ENCODE data around the gene LRP1. TPM values are rescaled to one million over a fixed set of nuclear protein-coding genes. Genes with fewer than 3 reads are reported as not detected.

LRP1 gene
- polyA plus RNA-seq, 2 donors = 29.6 to 47.6 TPM

GRCh38 chr12:57183939-57184725 is 55.8 kb downstream of the LRP1 start:
- WGBS, 2 donors = 92 to 93% methylated on average over 20 to 22 of the region's 22 CpGs
- H3K27ac ChIP-seq (ENCODE audit: low read depth in 2 of 2, low read length in 1 of 2) = no peak overlapping the region
- no peak overlapping the region for H3K4me3 ChIP-seq (ENCODE audit: low read depth in 1 of 2, low read length in 2 of 2)
- H3K4me1 ChIP-seq (ENCODE audit: control insufficient read depth in 2 of 2, insufficient read depth in 2 of 2, low read length in 1 of 2) = peaks cover 0 to 7% of the 10 kb centered on the region in 2 donors
- no peaks in the 10 kb centered on the region for H3K27me3 ChIP-seq (ENCODE audit: control insufficient read depth in 1 of 2, insufficient read depth in 2 of 2, low read length in 2 of 2)
- H3K36me3 ChIP-seq (ENCODE audit: control insufficient read depth in 2 of 2, insufficient read depth in 2 of 2, low read length in 1 of 2) = peaks cover 3 to 79% of the 10 kb centered on the region in 2 donors
- H3K9me3 ChIP-seq (ENCODE audit: control insufficient read depth in 2 of 2, insufficient read depth in 1 of 2, low read depth in 1 of 2, low read length in 1 of 2) = no peaks in the 10 kb centered on the region

- Histone ChIP-seq H3K4me3 (ENCODE audit: low read depth in 1 of 2, low read length in 2 of 2) (no peak overlapping the region), H3K27me3 (ENCODE audit: control insufficient read depth in 1 of 2, insufficient read depth in 2 of 2, low read length in 2 of 2) (no peaks in the 10 kb centered on the region), H3K4me1 (ENCODE audit: control insufficient read depth in 2 of 2, insufficient read depth in 2 of 2, low read length in 1 of 2) (peaks cover 0 to 7% of the 10 kb centered on the region in 2 donors), H3K36me3 (ENCODE audit: control insufficient read depth in 2 of 2, insufficient read depth in 2 of 2, low read length in 1 of 2) (peaks cover 3 to 77% of the 10 kb centered on the region in 2 donors), H3K27ac (ENCODE audit: low read depth in 2 of 2, low read length in 1 of 2) (no peak overlapping the region), H3K9me3 (ENCODE audit: control insufficient read depth in 2 of 2, insufficient read depth in 1 of 2, low read depth in 1 of 2, low read length in 1 of 2) (no peaks in the 10 kb centered on the region)
- WGBS, 2 donors = 89 to 92% methylated on average over 23 to 25 of the region's 25 CpGs
These were observed 57.1 kb downstream of the LRP1 start for GRCh38 chr12:57185403-57185802.

- no peak overlapping the region for H3K27ac ChIP-seq (ENCODE audit: low read depth in 2 of 2, low read length in 1 of 2)
- no peaks in the 10 kb centered on the region for H3K9me3 ChIP-seq (ENCODE audit: control insufficient read depth in 2 of 2, insufficient read depth in 1 of 2, low read depth in 1 of 2, low read length in 1 of 2)
- peaks cover 3 to 77% of the 10 kb centered on the region in 2 donors for H3K36me3 ChIP-seq (ENCODE audit: control insufficient read depth in 2 of 2, insufficient read depth in 2 of 2, low read length in 1 of 2)
- no peaks in the 10 kb centered on the region for H3K27me3 ChIP-seq (ENCODE audit: control insufficient read depth in 1 of 2, insufficient read depth in 2 of 2, low read length in 2 of 2)
- H3K4me1 ChIP-seq (ENCODE audit: control insufficient read depth in 2 of 2, insufficient read depth in 2 of 2, low read length in 1 of 2) = peaks cover 0 to 5% of the 10 kb centered on the region in 2 donors
- no peak overlapping the region for H3K4me3 ChIP-seq (ENCODE audit: low read depth in 1 of 2, low read length in 2 of 2)
- WGBS, 2 donors = 87 to 88% methylated on average over 12 of the region's 12 CpGs
These were observed 57.7 kb downstream of the LRP1 start for GRCh38 chr12:57185906-57186508.

- Histone ChIP-seq H3K9me3 (ENCODE audit: control insufficient read depth in 2 of 2, insufficient read depth in 1 of 2, low read depth in 1 of 2, low read length in 1 of 2) (no peaks in the 10 kb centered on the region), H3K27ac (ENCODE audit: low read depth in 2 of 2, low read length in 1 of 2) (no peak overlapping the region), H3K27me3 (ENCODE audit: control insufficient read depth in 1 of 2, insufficient read depth in 2 of 2, low read length in 2 of 2) (no peaks in the 10 kb centered on the region), H3K4me3 (ENCODE audit: low read depth in 1 of 2, low read length in 2 of 2) (no peak overlapping the region), H3K4me1 (ENCODE audit: control insufficient read depth in 2 of 2, insufficient read depth in 2 of 2, low read length in 1 of 2) (no peaks in the 10 kb centered on the region), H3K36me3 (ENCODE audit: control insufficient read depth in 2 of 2, insufficient read depth in 2 of 2, low read length in 1 of 2) (peaks cover 6 to 88% of the 10 kb centered on the region in 2 donors)
- WGBS, 2 donors = 70 to 73% methylated on average over 21 of the region's 21 CpGs
These were observed 59.2 kb downstream of the LRP1 start for GRCh38 chr12:57187222-57188089.

GRCh38 chr12:57188090-57188425 is 59.8 kb downstream of the LRP1 start:
- no peaks in the 10 kb centered on the region for H3K27me3 ChIP-seq (ENCODE audit: control insufficient read depth in 1 of 2, insufficient read depth in 2 of 2, low read length in 2 of 2)
- H3K4me3 ChIP-seq (ENCODE audit: low read depth in 1 of 2, low read length in 2 of 2) = no peak overlapping the region
- 59 to 65% methylated on average over 8 of the region's 8 CpGs for WGBS, 2 donors
- H3K4me1 ChIP-seq (ENCODE audit: control insufficient read depth in 2 of 2, insufficient read depth in 2 of 2, low read length in 1 of 2) = no peaks in the 10 kb centered on the region
- no peak overlapping the region for H3K27ac ChIP-seq (ENCODE audit: low read depth in 2 of 2, low read length in 1 of 2)
- peaks cover 9 to 93% of the 10 kb centered on the region in 2 donors for H3K36me3 ChIP-seq (ENCODE audit: control insufficient read depth in 2 of 2, insufficient read depth in 2 of 2, low read length in 1 of 2)
- H3K9me3 ChIP-seq (ENCODE audit: control insufficient read depth in 2 of 2, insufficient read depth in 1 of 2, low read depth in 1 of 2, low read length in 1 of 2) = no peaks in the 10 kb centered on the region

- H3K4me3 ChIP-seq (ENCODE audit: low read depth in 1 of 2, low read length in 2 of 2) = no peak overlapping the region
- H3K27me3 ChIP-seq (ENCODE audit: control insufficient read depth in 1 of 2, insufficient read depth in 2 of 2, low read length in 2 of 2) = no peaks in the 10 kb centered on the region
- H3K27ac ChIP-seq (ENCODE audit: low read depth in 2 of 2, low read length in 1 of 2) = no peak overlapping the region
- WGBS, 2 donors = 75 to 83% methylated on average over 6 of the region's 6 CpGs
- H3K9me3 ChIP-seq (ENCODE audit: control insufficient read depth in 2 of 2, insufficient read depth in 1 of 2, low read depth in 1 of 2, low read length in 1 of 2) = no peaks in the 10 kb centered on the region
- H3K4me1 ChIP-seq (ENCODE audit: control insufficient read depth in 2 of 2, insufficient read depth in 2 of 2, low read length in 1 of 2) = no peaks in the 10 kb centered on the region
- H3K36me3 ChIP-seq (ENCODE audit: control insufficient read depth in 2 of 2, insufficient read depth in 2 of 2, low read length in 1 of 2) = peaks cover 27 to 93% of the 10 kb centered on the region in 2 donors
These were observed 61.8 kb downstream of the LRP1 start for GRCh38 chr12:57190037-57190436.

GRCh38 chr12:57190821-57191220 is 62.5 kb downstream of the LRP1 start:
- WGBS, 2 donors = 93 to 94% methylated on average over 23 of the region's 23 CpGs
- Histone ChIP-seq H3K4me3 (ENCODE audit: low read depth in 1 of 2, low read length in 2 of 2) (no peak overlapping the region), H3K36me3 (ENCODE audit: control insufficient read depth in 2 of 2, insufficient read depth in 2 of 2, low read length in 1 of 2) (peaks cover 30 to 94% of the 10 kb centered on the region in 2 donors), H3K27me3 (ENCODE audit: control insufficient read depth in 1 of 2, insufficient read depth in 2 of 2, low read length in 2 of 2) (no peaks in the 10 kb centered on the region), H3K27ac (ENCODE audit: low read depth in 2 of 2, low read length in 1 of 2) (no peak overlapping the region), H3K4me1 (ENCODE audit: control insufficient read depth in 2 of 2, insufficient read depth in 2 of 2, low read length in 1 of 2) (no peaks in the 10 kb centered on the region), H3K9me3 (ENCODE audit: control insufficient read depth in 2 of 2, insufficient read depth in 1 of 2, low read depth in 1 of 2, low read length in 1 of 2) (no peaks in the 10 kb centered on the region)

GRCh38 chr12:57191410-57191809 is 63.1 kb downstream of the LRP1 start:
- Histone ChIP-seq H3K36me3 (ENCODE audit: control insufficient read depth in 2 of 2, insufficient read depth in 2 of 2, low read length in 1 of 2) (peaks cover 31 to 95% of the 10 kb centered on the region in 2 donors), H3K4me1 (ENCODE audit: control insufficient read depth in 2 of 2, insufficient read depth in 2 of 2, low read length in 1 of 2) (no peaks in the 10 kb centered on the region), H3K4me3 (ENCODE audit: low read depth in 1 of 2, low read length in 2 of 2) (no peak overlapping the region), H3K27ac (ENCODE audit: low read depth in 2 of 2, low read length in 1 of 2) (no peak overlapping the region), H3K27me3 (ENCODE audit: control insufficient read depth in 1 of 2, insufficient read depth in 2 of 2, low read length in 2 of 2) (no peaks in the 10 kb centered on the region), H3K9me3 (ENCODE audit: control insufficient read depth in 2 of 2, insufficient read depth in 1 of 2, low read depth in 1 of 2, low read length in 1 of 2) (no peaks in the 10 kb centered on the region)
- WGBS, 2 donors = 85 to 86% methylated on average over 11 of the region's 11 CpGs

GRCh38 chr12:57192920-57193319 is 64.6 kb downstream of the LRP1 start:
- Histone ChIP-seq H3K36me3 (ENCODE audit: control insufficient read depth in 2 of 2, insufficient read depth in 2 of 2, low read length in 1 of 2) (peaks cover 40 to 95% of the 10 kb centered on the region in 2 donors), H3K27me3 (ENCODE audit: control insufficient read depth in 1 of 2, insufficient read depth in 2 of 2, low read length in 2 of 2) (no peaks in the 10 kb centered on the region), H3K4me3 (ENCODE audit: low read depth in 1 of 2, low read length in 2 of 2) (no peak overlapping the region), H3K27ac (ENCODE audit: low read depth in 2 of 2, low read length in 1 of 2) (no peak overlapping the region), H3K4me1 (ENCODE audit: control insufficient read depth in 2 of 2, insufficient read depth in 2 of 2, low read length in 1 of 2) (no peaks in the 10 kb centered on the region), H3K9me3 (ENCODE audit: control insufficient read depth in 2 of 2, insufficient read depth in 1 of 2, low read depth in 1 of 2, low read length in 1 of 2) (no peaks in the 10 kb centered on the region)
- 86% methylated on average over 16 of the region's 16 CpGs for WGBS, 2 donors

Data from esophagus (tissue), 2 donors.